Spleen (tissue), 7 donors: Measurements from ENCODE around the gene CYP8B1.

Source experiments
- CTCF ChIP-seq, 11 experiments: fragments of 200-600 bp in 7 of 11; fragments of 450-650 bp in 4 of 11; sonication (generic) in 4 of 11; IDR thresholded peaks in 8 of 11; conservative IDR thresholded peaks in 3 of 11; 1 replicate in 7 of 11; 2 replicates in 4 of 11; pipeline versions ENCODE4 v1.4.0 to v1.8.0; 2016 to 2021; ENCODE audit warnings: antibody characterized with exemption in 11 of 11, inconsistent platforms in 4 of 11, mild to moderate bottlenecking in 1 of 11
- POLR2A ChIP-seq, 3 donors: fragments of 450-650 bp; IDR thresholded peaks; one replicate each; pipeline ENCODE4 v1.5.1; 2017; ENCODE audit warnings: antibody characterized with exemption in 3 of 3, mild to moderate bottlenecking in 1 of 3
- POLR2AphosphoS5 ChIP-seq, 3 donors: sonication (generic); formaldehyde crosslinking; IDR thresholded peaks; one replicate each; pipeline ENCODE4 v1.5.1; 2017; ENCODE audit warnings: antibody characterized with exemption in 3 of 3
- donor health status: DM: no; HTN: no; CAD: no; lungs with moderate emphysema.
- donor health status: DM: no; HTN: no; CAD: no.
- donor health status: DM: no; HTN: no; CAD: no.

GRCh38 chr3:42830437-42831320 is 45.0 kb downstream of the CYP8B1 start:
- no peak for TF ChIP-seq POLR2AphosphoS5 (IDR thresholded peaks at IDR 0.05)
- TF ChIP-seq CTCF (IDR thresholded peaks at IDR 0.05 in 8 of 11, conservative IDR thresholded peaks at IDR 0.05 in 3 of 11): peak in 4 of 11 experiments; percentile 15 to 44 (median 28)
- no peak for TF ChIP-seq POLR2A (IDR thresholded peaks at IDR 0.05)
